Stimulated activated naive CD8-positive, alpha-beta T cell treated with anti-CD3 and anti-CD28 coated beads, Interleukin-15, Interleukin-2, amounts not matched to agents 100 ng/mL and 50 ng/mL, for 24 hours (primary cell): ENCODE data around the gene ANKRD24.
A peak's percentile ranks its signal among the peaks of the same experiment; 100 is the strongest.
"Not testable (repeated sequence)": the region's sequence is repeated elsewhere in the genome, so short reads cannot be mapped to it uniquely, and the experiment has no call there.

ENCODE experiments used
- H3K27ac Mint-ChIP-seq: one replicate; pipeline ENCODE4 v1.8.0; 2021; ENCODE audit warnings: mild to moderate bottlenecking, mixed read lengths
- H3K27me3 Mint-ChIP-seq: one replicate; pipeline ENCODE4 v1.8.0; 2021; ENCODE audit warnings: mixed read lengths
- H3K36me3 Mint-ChIP-seq: one replicate; pipeline ENCODE4 v1.8.0; 2021; ENCODE audit warnings: low read depth, mixed read lengths
- H3K4me1 Mint-ChIP-seq: one replicate; pipeline ENCODE4 v1.8.0; 2021; ENCODE audit warnings: low read depth, mixed read lengths
- H3K4me3 Mint-ChIP-seq: one replicate; pipeline ENCODE4 v1.8.0; 2021; ENCODE audit warnings: mild to moderate bottlenecking, mixed read lengths
- H3K9me3 Mint-ChIP-seq: one replicate; pipeline ENCODE4 v1.8.0; 2021; ENCODE audit warnings: mixed read lengths

The ANKRD24 gene

GRCh38 chr19:4157971-4158370 lies 24.5 kb upstream of the ANKRD24 start:
- not testable (repeated sequence) for H3K4me3 Mint-ChIP-seq, H3K27me3 Mint-ChIP-seq, H3K4me1 Mint-ChIP-seq, H3K9me3 Mint-ChIP-seq, H3K36me3 Mint-ChIP-seq, H3K27ac Mint-ChIP-seq

- Mint-ChIP-seq H3K4me3 (no peak overlapping the region), H3K4me1 (no peaks in the 10 kb centered on the region), H3K9me3 (no peaks in the 10 kb centered on the region), H3K36me3 (no peaks in the 10 kb centered on the region), H3K27me3 (peaks cover 4% of the 10 kb centered on the region), H3K27ac (no peak overlapping the region)
Measured at GRCh38 chr19:4161415-4162077, 20.9 kb upstream of the ANKRD24 start.

- no peak overlapping the region for H3K4me3 Mint-ChIP-seq
- no peaks in the 10 kb centered on the region for H3K9me3 Mint-ChIP-seq
- H3K27me3 Mint-ChIP-seq: peaks cover 12% of the 10 kb centered on the region
- H3K4me1 Mint-ChIP-seq: no peaks in the 10 kb centered on the region
- H3K27ac Mint-ChIP-seq: no peak overlapping the region
- H3K36me3 Mint-ChIP-seq: no peaks in the 10 kb centered on the region
Measured at GRCh38 chr19:4164262-4164661, 18.2 kb upstream of the ANKRD24 start.

GRCh38 chr19:4171676-4172075 lies 10.8 kb upstream of the ANKRD24 start:
- H3K4me1 Mint-ChIP-seq: no peaks in the 10 kb centered on the region
- no peaks in the 10 kb centered on the region for H3K36me3 Mint-ChIP-seq
- H3K9me3 Mint-ChIP-seq: no peaks in the 10 kb centered on the region
- H3K27me3 Mint-ChIP-seq: peaks cover 19% of the 10 kb centered on the region
- no peak overlapping the region for H3K4me3 Mint-ChIP-seq
- no peak overlapping the region for H3K27ac Mint-ChIP-seq

GRCh38 chr19:4172861-4173473 lies 9.5 kb upstream of the ANKRD24 start:
- Mint-ChIP-seq H3K4me3 (no peak overlapping the region), H3K27ac (no peak overlapping the region), H3K36me3 (no peaks in the 10 kb centered on the region), H3K9me3 (no peaks in the 10 kb centered on the region), H3K4me1 (no peaks in the 10 kb centered on the region), H3K27me3 (peaks cover 16% of the 10 kb centered on the region)

GRCh38 chr19:4173479-4174212 lies 8.8 kb upstream of the ANKRD24 start:
- H3K36me3 Mint-ChIP-seq: no peaks in the 10 kb centered on the region
- H3K9me3 Mint-ChIP-seq: no peaks in the 10 kb centered on the region
- peaks cover 11% of the 10 kb centered on the region for H3K27me3 Mint-ChIP-seq
- H3K4me1 Mint-ChIP-seq: no peaks in the 10 kb centered on the region
- no peak overlapping the region for H3K27ac Mint-ChIP-seq
- H3K4me3 Mint-ChIP-seq: no peak overlapping the region

GRCh38 chr19:4174213-4174894 lies 8.1 kb upstream of the ANKRD24 start:
- peaks cover 3% of the 10 kb centered on the region for H3K36me3 Mint-ChIP-seq
- no peaks in the 10 kb centered on the region for H3K9me3 Mint-ChIP-seq
- H3K4me3 Mint-ChIP-seq: no peak overlapping the region
- no peaks in the 10 kb centered on the region for H3K4me1 Mint-ChIP-seq
- no peak overlapping the region for H3K27ac Mint-ChIP-seq
- H3K27me3 Mint-ChIP-seq: peaks cover 11% of the 10 kb centered on the region

GRCh38 chr19:4174895-4175668 lies 7.4 kb upstream of the ANKRD24 start:
- Mint-ChIP-seq H3K4me1 (peaks cover 2% of the 10 kb centered on the region), H3K36me3 (peaks cover 10% of the 10 kb centered on the region), H3K27me3 (peaks cover 11% of the 10 kb centered on the region), H3K9me3 (no peaks in the 10 kb centered on the region), H3K4me3 (no peak overlapping the region), H3K27ac (no peak overlapping the region)

- no peak overlapping the region for H3K27ac Mint-ChIP-seq
- H3K4me1 Mint-ChIP-seq: peaks cover 5% of the 10 kb centered on the region
- no peak overlapping the region for H3K4me3 Mint-ChIP-seq
- H3K27me3 Mint-ChIP-seq: peaks cover 11% of the 10 kb centered on the region
- H3K36me3 Mint-ChIP-seq: peaks cover 10% of the 10 kb centered on the region
- H3K9me3 Mint-ChIP-seq: no peaks in the 10 kb centered on the region
Measured at GRCh38 chr19:4175669-4175931, 6.9 kb upstream of the ANKRD24 start.

- Mint-ChIP-seq H3K27me3 (peaks cover 8% of the 10 kb centered on the region), H3K27ac (no peak overlapping the region), H3K9me3 (no peaks in the 10 kb centered on the region), H3K4me1 (peaks cover 15% of the 10 kb centered on the region), H3K36me3 (peaks cover 10% of the 10 kb centered on the region), H3K4me3 (no peak overlapping the region)
Measured at GRCh38 chr19:4177146-4177545, 5.3 kb upstream of the ANKRD24 start.

- peaks cover 10% of the 10 kb centered on the region for H3K36me3 Mint-ChIP-seq
- H3K27ac Mint-ChIP-seq: peak overlapping the region; percentile 71
- H3K9me3 Mint-ChIP-seq: no peaks in the 10 kb centered on the region
- H3K4me3 Mint-ChIP-seq: no peak overlapping the region
- H3K27me3 Mint-ChIP-seq: no peaks in the 10 kb centered on the region
- peaks cover 26% of the 10 kb centered on the region for H3K4me1 Mint-ChIP-seq
Measured at GRCh38 chr19:4178990-4179389, 3.5 kb upstream of the ANKRD24 start.

- H3K4me1 Mint-ChIP-seq: peaks cover 26% of the 10 kb centered on the region
- H3K27ac Mint-ChIP-seq: peak overlapping the region; percentile 79
Measured at GRCh38 chr19:4181053-4181508, 1.4 kb upstream of the ANKRD24 start.

GRCh38 chr19:4183967-4184717 lies 1.7 kb downstream of the ANKRD24 start:
- Mint-ChIP-seq H3K4me3 (peak overlapping the region; percentile 65), H3K9me3 (no peaks in the 10 kb centered on the region), H3K36me3 (peaks cover 9% of the 10 kb centered on the region), H3K27me3 (no peaks in the 10 kb centered on the region), H3K27ac (no peak overlapping the region), H3K4me1 (peaks cover 26% of the 10 kb centered on the region)

More at GRCh38 chr19:4181053-4181508, 1.4 kb upstream of the ANKRD24 start:
- no peaks in the 10 kb centered on the region for H3K27me3 Mint-ChIP-seq
- H3K4me3 Mint-ChIP-seq: peak overlapping the region; percentile 95
- H3K9me3 Mint-ChIP-seq: no peaks in the 10 kb centered on the region
- H3K36me3 Mint-ChIP-seq: peaks cover 10% of the 10 kb centered on the region

GRCh38 chr19:4184718-4185352 lies 2.3 kb downstream of the ANKRD24 start:
- no peak overlapping the region for H3K4me3 Mint-ChIP-seq
- no peak overlapping the region for H3K27ac Mint-ChIP-seq
- H3K4me1 Mint-ChIP-seq: peaks cover 26% of the 10 kb centered on the region
- no peaks in the 10 kb centered on the region for H3K27me3 Mint-ChIP-seq
- H3K36me3 Mint-ChIP-seq: peaks cover 2% of the 10 kb centered on the region
- H3K9me3 Mint-ChIP-seq: no peaks in the 10 kb centered on the region
